Fibroblast of skin of left biceps (primary cell): ENCODE measurements around the gene PMS2.
"Not testable (repeated sequence)": the region's sequence is repeated elsewhere in the genome, so short reads cannot be mapped to it uniquely, and the experiment has no call there.

ENCODE experiments used
- DNase-seq, 2 experiments: peaks; one replicate each; pipeline ENCODE4 v3.0.0-alpha.2; 2013; ENCODE audit warnings: low read depth in 2 of 2

The PMS2 gene

GRCh38 chr7:6008668-6009611, at the start of gene PMS2, which contains the start of gene AIMP2:
PMS2 (minus strand) TSS chr7:6009049; CDS start chr7:6009019, 30 bp downstream.
AIMP2 (plus strand) TSS chr7:6009272; CDS start chr7:6009364, 92 bp downstream.
- peak; percentile 92 to 94 for DNase-seq

- no peak for DNase-seq
Measured at GRCh38 chr7:6057316-6058129, 48.7 kb upstream of the PMS2 start.

GRCh38 chr7:6056616-6057015, 47.8 kb upstream of the PMS2 start:
- DNase-seq, result no peak

GRCh38 chr7:6051185-6051584, 42.3 kb upstream of the PMS2 start:
- DNase-seq, result not testable (repeated sequence)

GRCh38 chr7:6049780-6050179, 40.9 kb upstream of the PMS2 start:
- no peak for DNase-seq

- DNase-seq, result no peak
Measured at GRCh38 chr7:6035686-6036085, 26.8 kb upstream of the PMS2 start.

GRCh38 chr7:6035165-6035564, 26.3 kb upstream of the PMS2 start:
- DNase-seq, result no peak

- DNase-seq, result no peak
Measured at GRCh38 chr7:6032641-6033040, 23.8 kb upstream of the PMS2 start.

- DNase-seq, result no peak
Measured at GRCh38 chr7:6032167-6032566, 23.3 kb upstream of the PMS2 start.

GRCh38 chr7:6031567-6031966, 22.7 kb upstream of the PMS2 start:
- no peak for DNase-seq

GRCh38 chr7:6030988-6031387, 22.1 kb upstream of the PMS2 start, which contains the start of gene ANKRD61:
ANKRD61 (plus strand) TSS chr7:6031376; CDS start chr7:6031376, 0 bp downstream.
- DNase-seq, result no peak

- no peak for DNase-seq
Measured at GRCh38 chr7:6028563-6028962, 19.7 kb upstream of the PMS2 start.

GRCh38 chr7:6027806-6028365, 19.0 kb upstream of the PMS2 start:
- DNase-seq, result no peak

- DNase-seq, result no peak
Measured at GRCh38 chr7:6026820-6027311, 18.0 kb upstream of the PMS2 start.

GRCh38 chr7:6026011-6026819, 17.4 kb upstream of the PMS2 start:
- DNase-seq, result no peak

GRCh38 chr7:6023974-6024435, 15.2 kb upstream of the PMS2 start:
- DNase-seq, result no peak

- no peak for DNase-seq
Measured at GRCh38 chr7:6022707-6023106, 13.9 kb upstream of the PMS2 start.

- no peak for DNase-seq
Measured at GRCh38 chr7:6020371-6021286, 11.8 kb upstream of the PMS2 start.

GRCh38 chr7:6016653-6016966, 7.8 kb upstream of the PMS2 start:
- DNase-seq, result no peak
